IPS DF 4.7 (cell line): ENCODE results near the gene PNKP.
"Not testable (repeated sequence)": the region's sequence is repeated elsewhere in the genome, so short reads cannot be mapped to it uniquely, and the experiment has no call there.

Experiments
- DNase-seq: peaks from one replicate; pipeline ENCODE4 v3.0.0-alpha.2; 2013; ENCODE audit warnings: low spot score; ENCODE audit errors: extremely low read depth

Gene PNKP

DNA sequence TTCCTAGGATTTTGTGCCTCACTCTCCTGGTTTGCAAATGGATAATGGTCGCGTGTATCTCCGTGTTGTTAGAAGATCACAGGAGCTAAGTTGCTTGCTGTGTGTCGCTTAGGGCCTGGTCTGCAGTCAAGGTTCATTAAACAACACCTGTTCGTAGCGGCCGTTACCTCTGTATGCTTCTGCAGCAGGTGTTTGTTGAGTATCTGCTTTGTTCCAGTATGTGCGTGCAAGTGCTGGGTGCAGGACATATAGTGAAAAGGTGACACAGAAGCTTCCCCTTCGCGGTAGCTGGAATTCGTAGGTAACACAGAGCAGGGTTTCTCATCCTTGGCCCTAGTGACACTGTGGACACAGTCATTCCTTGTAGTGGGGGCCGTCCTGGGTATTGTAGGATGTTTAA lies 43.9 kb downstream of the PNKP start:
- DNase-seq, result no peak

DNA sequence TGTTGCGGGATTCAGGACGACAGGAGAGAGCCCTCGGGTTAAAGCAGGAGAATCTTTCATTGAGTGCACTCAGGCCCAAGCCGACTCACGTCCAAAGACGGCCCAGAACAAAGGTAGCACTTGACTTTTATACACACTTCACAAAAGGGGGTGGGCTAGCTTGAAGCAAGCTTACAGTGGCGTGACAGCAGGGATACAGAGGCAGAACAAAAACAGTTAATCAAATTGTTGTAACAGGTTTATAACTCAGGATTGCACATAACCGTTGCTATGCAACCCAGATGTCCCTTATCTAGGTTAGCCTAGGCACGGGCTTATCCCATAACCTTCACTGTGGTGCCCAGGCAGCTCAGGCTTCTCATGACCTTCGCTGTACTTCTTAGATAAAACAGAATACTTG lies 47.3 kb downstream of the PNKP start:
- no peak for DNase-seq

DNA sequence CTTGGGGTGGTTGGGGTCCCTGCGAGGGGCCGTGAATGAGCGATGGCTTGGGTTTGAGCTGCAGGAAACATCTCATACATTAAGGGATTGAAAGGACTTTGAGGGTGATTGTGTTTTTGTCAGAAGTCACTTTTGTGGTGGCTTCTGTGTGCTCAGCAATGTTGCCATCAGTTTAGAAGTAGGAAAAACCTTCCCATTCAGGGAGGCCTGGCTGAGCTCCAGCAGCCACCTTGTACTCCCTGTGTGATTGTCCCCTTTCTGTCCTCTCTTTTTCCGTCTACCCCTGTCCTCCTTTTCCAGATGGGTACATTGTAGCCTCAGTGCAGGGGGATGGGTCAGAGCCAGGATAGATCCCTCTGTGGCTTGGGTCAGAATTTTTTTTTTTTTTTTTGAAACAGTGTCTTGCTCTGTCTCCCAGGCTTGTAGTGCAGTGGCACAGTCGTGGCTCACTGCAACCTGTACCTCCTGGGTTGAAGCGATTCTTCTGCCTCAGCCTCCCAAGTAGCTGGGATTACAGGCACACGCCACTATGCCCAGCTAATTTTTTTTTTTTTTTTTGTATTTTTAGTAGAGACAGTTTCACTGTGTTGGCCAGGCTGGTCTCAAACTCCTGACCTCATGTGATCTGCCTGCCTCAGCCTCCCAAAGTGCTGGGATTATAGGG lies 47.8 kb downstream of the PNKP start:
- DNase-seq, result not testable (repeated sequence)

DNA sequence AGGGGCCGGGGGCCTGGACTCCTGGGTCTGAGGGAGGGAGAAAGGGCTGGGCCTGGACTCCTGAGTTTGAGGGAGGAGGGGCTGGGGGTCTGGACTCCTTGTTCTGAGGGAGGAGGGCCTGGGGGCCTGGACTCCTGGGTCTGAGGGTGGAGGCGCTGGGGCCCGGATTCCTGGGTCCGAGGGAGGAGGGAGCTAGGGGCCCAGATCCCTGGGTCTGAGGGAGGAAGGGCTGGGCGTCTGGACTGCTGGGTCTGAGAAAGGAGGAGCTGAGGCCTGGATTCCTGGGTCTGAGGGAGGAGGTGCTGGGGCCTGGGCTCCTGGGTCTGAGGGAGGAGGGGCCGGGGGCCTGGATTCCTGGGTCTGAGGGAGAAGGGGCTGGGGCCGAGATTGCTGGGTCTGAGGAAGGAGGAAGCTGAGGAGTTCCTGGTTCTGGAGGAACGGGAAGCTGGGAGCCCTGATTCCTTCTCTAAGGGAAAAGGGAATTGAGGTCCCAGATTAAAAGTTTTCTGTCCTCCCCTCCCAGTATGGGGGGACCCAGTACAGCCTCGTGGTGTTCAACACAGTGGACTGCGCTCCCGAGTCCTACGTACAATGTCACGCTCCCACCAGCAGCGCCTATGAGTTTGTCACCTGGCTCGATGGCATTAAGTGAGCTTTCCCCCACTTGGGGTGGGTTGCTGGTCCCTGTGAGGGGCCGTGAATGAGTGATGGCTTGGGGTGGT lies 48.6 kb downstream of the PNKP start:
- no peak for DNase-seq

DNA sequence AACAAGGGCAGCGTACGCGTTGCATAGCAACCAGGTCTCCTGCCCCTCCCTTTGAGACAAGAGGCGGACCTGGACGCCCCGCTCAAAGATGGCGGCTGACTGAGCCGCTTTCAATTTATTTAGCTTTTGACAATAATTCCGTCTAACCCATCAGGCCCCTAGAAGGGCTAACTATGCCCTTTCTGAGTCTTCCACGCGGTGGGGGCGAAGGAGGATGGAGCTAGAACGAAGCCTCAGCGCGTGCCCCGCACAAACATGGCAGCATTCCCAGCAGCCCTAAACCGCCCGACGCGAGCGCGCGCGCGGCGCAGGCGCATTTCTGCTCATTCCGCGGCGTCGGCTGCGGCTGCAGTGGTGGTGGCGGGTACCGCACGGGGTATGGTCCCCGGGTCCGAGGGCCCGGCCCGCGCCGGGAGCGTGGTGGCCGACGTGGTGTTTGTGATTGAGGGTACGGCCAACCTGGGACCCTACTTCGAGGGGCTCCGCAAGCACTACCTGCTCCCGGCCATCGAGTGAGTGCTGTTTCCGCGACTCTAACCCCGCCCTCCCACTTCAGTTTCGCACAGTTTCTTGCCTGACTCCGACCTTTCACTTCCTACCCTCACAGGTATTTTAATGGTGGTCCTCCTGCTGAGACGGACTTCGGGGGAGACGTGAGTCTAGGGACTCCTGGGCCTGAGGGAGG lies 49.3 kb downstream of the PNKP start, which contains the start of gene MED25:
TSS of gene MED25 (plus strand) at position 326 of the 685 bp plus-strand sequence. CDS start at position 379, 53 bp downstream.
- DNase-seq, result no peak

DNA sequence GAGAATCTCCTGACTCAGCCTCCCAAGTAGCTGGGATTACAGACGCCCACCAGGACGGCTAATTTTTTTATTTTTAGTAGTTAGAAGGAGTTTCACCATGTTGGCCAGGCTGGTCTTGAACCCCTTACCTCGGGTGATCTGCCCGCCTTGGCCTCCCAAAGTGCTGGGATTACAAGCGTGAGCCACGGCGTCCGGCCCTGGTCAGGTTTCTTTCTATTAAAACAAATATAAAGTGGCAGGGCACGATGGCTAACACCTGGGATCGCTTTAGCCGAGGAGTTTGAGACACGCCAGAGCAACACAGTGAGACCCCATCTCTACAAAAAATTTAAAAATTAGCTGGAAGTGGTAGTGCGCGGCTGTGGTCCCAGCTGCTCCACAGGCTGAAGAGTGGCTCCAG lies 50.8 kb downstream of the PNKP start:
- no peak for DNase-seq

DNA sequence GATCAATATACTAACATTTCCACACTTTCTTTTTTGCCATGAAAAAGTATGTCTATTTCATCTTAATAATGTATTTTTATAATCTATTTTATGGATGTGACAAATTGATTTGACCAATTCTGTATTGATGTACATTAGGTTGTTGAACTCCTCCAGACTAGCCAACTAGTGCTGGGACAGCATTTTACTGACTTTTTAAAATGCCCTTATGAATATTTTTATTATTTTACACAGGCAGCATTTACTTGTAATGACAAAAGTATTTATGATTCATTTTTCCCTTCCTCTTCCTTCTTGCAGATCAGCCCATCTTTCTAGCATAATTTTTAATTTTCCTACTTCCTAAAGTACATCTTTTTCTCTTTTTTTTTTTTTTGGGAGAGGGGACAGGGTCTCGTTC lies 53.4 kb downstream of the PNKP start:
- DNase-seq, result no peak

DNA sequence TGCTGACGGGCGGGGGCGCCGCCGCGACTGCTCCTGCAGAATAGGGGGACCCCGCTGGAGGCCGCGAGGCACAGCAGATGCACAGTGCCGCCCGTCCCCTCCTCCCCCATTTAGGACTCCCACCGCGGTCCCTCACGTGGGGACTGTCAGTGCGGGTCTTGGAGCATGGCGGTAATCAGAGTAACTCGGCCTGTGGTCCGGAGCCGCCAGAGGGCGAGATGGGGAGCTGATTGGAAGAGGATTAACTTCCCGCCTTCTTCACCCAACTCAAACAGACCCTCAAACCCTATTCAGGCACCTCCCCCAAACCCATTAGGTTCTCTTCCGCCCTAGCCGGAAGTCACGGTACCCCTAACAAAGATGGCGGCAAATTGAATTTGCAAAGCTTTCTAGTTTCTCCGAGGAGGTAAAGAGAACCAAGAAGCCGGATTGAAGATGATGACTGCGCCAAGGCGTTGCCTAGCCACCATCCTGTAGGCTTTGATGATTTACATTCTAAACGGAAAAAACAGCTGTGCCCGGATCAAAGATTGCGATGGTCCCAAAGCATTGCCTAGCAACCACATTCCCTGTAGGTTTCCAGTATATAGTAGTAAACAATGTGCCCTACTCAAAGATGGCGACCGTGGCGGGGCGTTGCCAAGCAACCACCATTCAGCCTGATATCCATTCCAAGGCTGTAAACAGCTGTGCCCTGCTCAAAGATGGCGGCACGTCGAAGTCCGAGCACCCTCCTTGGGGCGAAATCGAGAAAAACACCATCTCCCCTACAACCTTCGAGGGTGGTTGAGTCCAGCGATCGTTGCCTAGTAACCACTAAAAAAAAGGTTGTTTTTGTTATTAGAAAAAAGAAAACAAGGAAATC lies 54.1 kb downstream of the PNKP start, which contains the start of gene FUZ:
TSS of gene FUZ (minus strand) at position 296 of the 865 bp plus-strand sequence. CDS start at position 110, 186 bp downstream.
- DNase-seq, result peak; percentile 98

DNA sequence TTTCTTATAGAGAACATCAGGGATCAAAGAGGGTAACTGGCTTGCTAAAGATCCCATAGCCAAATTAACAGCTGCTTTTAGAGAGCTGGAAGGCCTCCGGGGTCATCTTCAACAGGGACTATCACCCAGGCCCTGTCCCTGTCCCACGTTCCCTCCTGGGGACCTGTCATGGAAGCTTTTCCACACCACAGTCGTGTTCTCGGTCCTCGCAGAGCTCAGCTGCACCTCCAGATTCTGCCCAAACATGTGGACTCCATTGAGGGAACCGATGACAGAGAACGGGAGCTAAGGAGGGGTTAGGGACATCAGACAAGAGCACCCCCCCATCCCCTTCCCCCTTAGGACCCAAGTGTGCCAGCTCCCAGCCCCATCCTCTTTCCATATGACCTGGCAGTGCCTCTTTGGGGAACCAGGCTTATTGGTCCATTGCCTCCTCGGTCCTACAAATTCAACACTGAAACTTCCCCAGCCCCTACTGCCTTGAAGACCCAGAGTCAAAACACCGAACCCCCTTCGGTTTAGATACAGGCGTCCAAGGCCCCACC lies 54.9 kb downstream of the PNKP start:
- no peak for DNase-seq

DNA sequence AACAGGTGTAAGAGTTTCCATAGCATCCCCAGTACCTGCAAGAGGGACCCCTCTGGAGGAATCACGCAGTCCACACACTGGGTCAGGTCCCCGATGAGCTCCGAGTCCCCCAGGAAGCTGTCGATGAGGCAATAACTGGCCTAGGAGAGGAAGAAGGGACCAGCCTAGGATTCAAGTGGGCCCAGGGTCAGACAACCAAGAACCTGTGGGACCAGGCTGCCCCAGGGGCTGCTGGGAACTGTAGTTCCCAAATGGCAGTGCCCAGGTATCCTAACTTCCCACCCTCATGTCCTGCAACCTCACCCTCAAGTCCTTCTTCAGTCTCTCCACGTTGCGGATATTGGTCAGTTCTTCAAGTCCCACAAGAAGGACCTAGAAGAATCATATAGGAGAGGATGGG lies 56.0 kb downstream of the PNKP start:
- no peak for DNase-seq
